Stimulated activated CD4-positive, alpha-beta T cell treated with anti-CD3 and anti-CD28 coated beads, Interleukin-2, amount 100 ng/mL, for 48 hours (primary cell): ENCODE data around the gene TCF7L2.
"Not testable (repeated sequence)": the region's sequence is repeated elsewhere in the genome, so short reads cannot be mapped to it uniquely, and the experiment has no call there.

ENCODE experiments used
- DNase-seq, 2 donors: peaks; one replicate each; pipeline ENCODE4 v3.0.0-alpha.2; 2020

TCF7L2 gene

DNA sequence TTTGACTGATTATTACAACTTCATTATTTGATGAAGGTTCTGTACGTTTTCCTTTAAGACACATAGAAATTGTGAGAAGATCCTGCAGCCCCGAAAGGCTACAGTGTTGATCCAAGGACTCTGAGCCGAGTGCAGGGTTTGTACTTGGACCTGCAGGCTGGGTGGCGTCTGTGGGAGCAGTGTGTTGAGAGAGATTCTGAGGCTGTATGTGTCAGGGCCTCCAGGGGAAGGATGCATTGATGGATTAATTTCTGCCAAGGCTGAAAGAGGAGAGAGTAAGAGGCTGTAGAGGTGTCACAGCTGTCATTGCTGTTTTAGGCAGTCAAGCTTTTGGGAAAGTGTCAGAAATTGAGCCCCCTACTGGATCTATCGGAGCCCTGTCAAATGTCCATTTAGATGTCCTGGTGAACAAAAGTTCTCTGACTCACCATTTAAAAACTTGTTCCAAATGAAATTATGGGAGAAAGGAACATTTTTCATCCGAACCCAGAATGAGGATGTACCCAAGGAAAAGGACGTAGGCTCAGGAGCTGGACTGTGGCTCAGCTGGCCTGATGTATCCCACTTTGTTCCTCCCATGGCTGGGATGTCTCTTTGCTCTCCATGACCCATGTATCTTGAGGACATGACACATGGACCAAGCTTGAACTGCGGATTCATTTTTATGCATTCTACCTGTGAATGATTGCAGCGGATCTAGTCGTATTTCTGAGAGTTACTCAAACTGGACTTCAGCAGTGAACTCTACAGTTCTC is 102.2 kb downstream of the TCF7L2 start:
- no peak for DNase-seq

DNA sequence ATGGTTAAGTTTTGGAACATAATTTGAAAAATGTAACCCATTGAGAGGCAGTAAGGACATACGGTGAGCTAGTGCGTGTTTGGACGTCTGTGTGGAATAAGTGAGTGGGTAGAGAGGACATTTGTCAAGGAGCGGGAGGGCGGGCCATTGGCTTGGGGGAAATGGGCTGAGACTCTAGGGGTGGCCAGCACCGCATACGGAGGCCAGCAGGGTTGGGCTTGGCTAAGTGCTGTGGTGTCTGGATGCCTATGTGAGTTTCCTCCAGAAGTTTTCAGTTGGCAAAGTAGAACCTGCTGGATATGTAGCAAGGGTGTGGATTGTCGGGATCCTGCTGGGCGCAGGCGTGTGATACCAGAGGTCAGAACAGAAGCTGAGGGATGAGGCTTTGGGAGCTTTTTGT is 103.0 kb downstream of the TCF7L2 start:
- DNase-seq, result no peak

DNA sequence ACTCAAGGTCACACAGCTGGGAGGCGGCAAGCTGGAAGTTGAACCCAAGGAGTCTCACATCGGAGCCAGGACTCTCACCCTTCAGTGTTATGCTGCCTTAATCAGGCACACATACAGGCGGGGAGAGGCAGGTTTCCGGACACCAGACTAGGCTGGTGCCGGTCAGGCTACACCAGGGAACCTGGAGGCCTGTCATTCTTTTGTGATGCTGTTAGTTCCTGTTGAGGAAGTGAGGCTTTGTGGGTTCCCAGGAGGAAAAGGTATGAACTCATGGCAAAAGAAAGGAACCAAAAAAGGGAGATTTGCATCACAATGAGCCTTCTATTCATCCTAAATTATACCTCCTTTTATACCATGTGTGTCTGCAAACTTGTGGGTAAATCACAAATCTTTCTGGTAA is 103.8 kb downstream of the TCF7L2 start:
- DNase-seq, result no peak

DNA sequence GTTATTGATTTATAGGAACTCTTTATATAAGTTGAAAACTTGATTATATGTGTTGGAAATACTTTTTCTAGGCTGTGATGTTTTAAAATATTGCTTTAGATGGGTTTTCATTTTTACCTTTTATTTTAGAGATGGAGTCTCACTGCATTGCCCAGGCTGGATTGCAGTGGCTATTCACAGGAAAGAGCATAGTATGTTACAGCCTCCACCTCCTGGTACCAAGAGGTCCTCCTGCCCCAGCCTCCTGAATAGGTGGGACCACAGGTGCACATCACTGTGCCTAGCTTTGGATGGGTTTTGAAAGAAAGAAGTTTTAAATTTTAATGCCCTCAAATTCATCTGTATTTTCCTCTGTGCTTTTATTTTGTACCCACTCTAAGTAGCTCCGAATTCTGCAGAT is 105.4 kb downstream of the TCF7L2 start:
- DNase-seq, result no peak

GRCh38 chr10:113056030-113056429 is 106.0 kb downstream of the TCF7L2 start:
- DNase-seq, result no peak

GRCh38 chr10:113056441-113057021 is 106.5 kb downstream of the TCF7L2 start:
- DNase-seq, result no peak

GRCh38 chr10:113057948-113058522 is 108.0 kb downstream of the TCF7L2 start:
- no peak for DNase-seq

- DNase-seq, result no peak
These were observed 108.7 kb downstream of the TCF7L2 start for GRCh38 chr10:113058523-113059370.

DNA sequence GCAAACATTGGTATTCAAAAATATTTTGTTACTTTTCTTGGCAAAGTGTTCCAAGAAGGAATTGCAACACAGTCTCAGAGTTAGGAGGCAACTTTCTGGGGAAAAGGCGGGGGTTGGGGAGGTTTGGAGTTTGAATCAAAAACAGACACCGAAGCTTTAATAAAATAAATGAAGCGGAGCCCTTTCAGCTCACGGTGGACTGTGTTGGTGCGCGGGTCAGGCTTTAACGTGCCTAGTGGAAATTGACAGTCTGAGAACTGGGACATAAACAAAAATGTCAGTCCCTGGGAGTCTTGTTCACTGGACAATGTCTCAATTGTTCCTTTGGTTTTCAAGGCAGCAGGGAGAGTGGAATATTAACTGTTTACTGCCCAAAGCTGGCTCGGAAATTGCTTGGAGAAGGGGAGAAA is 109.3 kb downstream of the TCF7L2 start:
- DNase-seq, result no peak

GRCh38 chr10:113060201-113061053 is 110.4 kb downstream of the TCF7L2 start:
- DNase-seq, result no peak

- DNase-seq, result no peak
These were observed 111.0 kb downstream of the TCF7L2 start for GRCh38 chr10:113061054-113061430.

- no peak for DNase-seq
These were observed 111.5 kb downstream of the TCF7L2 start for GRCh38 chr10:113061557-113061956.

DNA sequence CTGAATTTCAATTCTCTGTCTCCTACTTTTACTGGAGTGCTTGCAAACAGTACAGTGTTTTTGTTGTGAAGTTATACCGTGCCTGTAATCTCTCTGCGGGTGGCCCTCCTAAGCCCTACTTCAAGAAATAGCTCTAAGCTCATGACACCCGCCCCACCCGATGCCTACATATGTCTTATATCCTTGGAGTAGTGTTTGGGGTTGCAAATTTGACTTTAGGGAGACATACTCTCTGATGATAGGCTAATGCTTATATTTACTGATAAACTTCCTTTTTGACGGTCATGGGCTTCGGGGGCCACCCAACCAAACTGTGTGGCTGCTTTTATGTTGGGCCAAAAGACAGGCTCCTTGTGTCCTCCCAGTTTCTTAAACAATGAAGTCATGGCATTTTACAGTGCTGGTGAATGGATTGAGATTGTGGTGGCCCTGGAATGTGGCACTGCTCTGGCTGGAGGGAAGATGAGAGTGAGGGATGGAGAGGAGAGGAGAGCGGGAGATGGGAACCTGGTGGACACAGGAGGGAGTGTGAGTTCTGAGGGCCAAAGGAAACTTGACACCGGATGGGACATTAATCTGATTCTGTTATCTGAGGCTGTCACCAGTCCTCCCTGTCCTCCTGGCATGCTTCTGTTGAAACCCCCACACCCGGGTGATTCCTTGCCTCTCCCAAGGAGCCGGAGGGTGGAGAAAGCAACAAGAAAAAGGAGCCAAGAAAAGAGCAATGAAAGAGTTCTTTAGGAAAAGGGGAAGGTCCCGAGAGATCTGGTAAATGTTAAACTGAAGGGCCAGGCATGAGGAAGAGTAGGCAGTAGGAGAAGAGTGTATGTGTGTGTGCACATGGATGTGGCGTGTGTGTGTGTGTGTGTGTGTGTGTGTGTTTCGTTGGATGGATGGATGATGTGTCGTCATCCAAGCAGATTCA is 113.3 kb downstream of the TCF7L2 start:
- no peak for DNase-seq

- no peak for DNase-seq
These were observed 114.0 kb downstream of the TCF7L2 start for GRCh38 chr10:113064039-113064438.

DNA sequence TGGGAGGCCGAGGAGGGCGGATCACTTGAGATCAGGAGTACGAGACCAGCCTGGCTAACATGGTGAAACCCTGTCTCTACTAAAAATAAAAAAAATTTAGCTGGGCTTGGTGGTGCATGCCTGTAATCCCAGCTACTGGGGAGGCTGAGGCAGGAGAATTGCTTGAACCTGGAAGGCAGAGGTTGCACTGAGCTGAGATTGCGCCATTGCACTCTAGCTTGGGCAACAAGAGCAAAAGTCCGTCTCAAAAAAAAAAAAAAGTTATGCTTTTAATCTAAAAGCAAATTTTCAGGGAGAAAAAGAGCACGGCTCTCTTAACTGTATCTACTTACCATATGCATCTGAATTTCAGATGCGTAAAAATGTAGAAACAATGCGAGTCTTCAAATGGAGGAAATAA is 116.1 kb downstream of the TCF7L2 start:
- DNase-seq, result not testable (repeated sequence)

DNA sequence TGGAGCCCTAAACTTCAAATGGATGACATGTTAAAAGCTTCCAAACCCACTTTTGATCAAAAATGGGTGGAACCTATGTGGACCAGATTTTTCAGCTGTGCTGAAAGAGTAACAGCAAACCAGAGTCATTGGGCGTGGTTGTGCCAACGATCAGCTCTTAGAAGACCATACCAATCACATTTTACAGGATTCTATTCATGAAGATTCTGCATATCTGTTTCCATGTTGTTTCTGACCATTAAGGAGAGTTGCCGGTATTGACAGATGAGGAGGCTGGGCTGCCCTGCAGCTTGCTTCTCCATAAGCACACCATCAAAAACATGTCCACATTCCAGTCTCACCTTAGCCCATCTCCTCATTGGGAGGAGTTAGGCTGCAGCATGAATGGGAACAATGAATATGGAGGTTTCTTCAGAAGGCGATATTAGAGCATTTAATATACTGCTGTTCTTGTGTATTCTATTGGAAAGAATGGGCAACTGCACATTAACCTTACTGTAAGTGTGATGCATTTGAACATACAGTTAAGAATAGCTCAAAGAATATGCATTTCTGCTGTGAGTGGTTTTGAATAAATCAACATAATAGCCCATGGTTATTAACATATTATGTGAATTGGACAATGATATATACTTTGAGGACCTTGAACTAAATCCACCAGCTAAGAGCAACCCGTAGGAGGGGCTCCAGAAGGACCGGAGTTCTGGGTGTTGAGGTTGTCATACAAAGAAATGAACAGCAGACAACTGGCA is 116.7 kb downstream of the TCF7L2 start:
- DNase-seq, result no peak

- DNase-seq, result no peak
These were observed 117.5 kb downstream of the TCF7L2 start for GRCh38 chr10:113067501-113067900.

- no peak for DNase-seq
These were observed 118.3 kb downstream of the TCF7L2 start for GRCh38 chr10:113068178-113068890.

GRCh38 chr10:113069595-113069994 is 119.5 kb downstream of the TCF7L2 start:
- DNase-seq, result no peak

DNA sequence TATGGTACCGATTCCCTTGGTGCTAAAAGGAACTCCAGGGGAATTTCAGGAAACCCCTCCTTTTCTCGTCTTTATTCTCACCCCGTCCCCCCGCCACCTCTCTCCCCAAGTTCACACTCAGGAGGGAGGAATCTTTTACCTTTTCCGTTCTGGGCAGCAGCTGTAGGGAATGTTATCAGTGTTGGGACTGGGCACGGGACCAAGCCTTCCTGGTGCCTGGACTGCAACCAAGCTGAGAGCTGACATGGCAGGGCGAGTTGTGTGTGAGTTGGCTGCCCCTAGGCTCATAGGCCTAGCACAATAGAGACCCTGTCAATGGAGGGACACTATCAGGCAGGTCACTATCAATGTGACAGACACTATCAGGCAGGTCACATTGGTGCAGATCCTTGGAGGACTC is 121.4 kb downstream of the TCF7L2 start:
- no peak for DNase-seq
